Neuronal stem cell (in vitro differentiated cells): ENCODE measurements around the gene CEP95.
"Not testable (repeated sequence)": the region's sequence is repeated elsewhere in the genome, so short reads cannot be mapped to it uniquely, and the experiment has no call there.

Source experiments
- DNase-seq: peaks from one replicate; pipeline ENCODE4 v3.0.0-alpha.2; 2013; ENCODE audit warnings: low spot score
- H2AFZ ChIP-seq: one replicate; pipeline ENCODE4 v1.6.1; 2013; ENCODE audit warnings: mild to moderate bottlenecking, low read length, inconsistent platforms
- H2AK5ac ChIP-seq: 2 replicates; pipeline ENCODE4 v1.6.1; 2013; ENCODE audit warnings: low read depth, mild to moderate bottlenecking, inconsistent platforms, low read length, moderate library complexity, mixed read lengths
- H2BK120ac ChIP-seq: 2 replicates; pipeline ENCODE4 v1.6.1; 2013; ENCODE audit warnings: low read depth, mild to moderate bottlenecking, inconsistent platforms, low read length, moderate library complexity, mixed read lengths
- H2BK12ac ChIP-seq: one replicate; pipeline ENCODE4 v1.6.1; 2013; ENCODE audit warnings: low read length, inconsistent platforms
- H2BK15ac ChIP-seq: 2 replicates; pipeline ENCODE4 v1.6.1; 2013; ENCODE audit warnings: mild to moderate bottlenecking, low read length, inconsistent platforms, mixed read lengths
- H2BK5ac ChIP-seq: one replicate; pipeline ENCODE4 v1.6.1; 2013; ENCODE audit warnings: inconsistent platforms, mild to moderate bottlenecking, low read length, moderate library complexity
- H3K14ac ChIP-seq: one replicate; pipeline ENCODE4 v1.6.1; 2013; ENCODE audit warnings: low read length, inconsistent platforms
- H3K18ac ChIP-seq: 2 replicates; pipeline ENCODE4 v1.6.1; 2013; ENCODE audit warnings: low read length, inconsistent platforms
- H3K23ac ChIP-seq: 2 replicates; pipeline ENCODE4 v1.6.1; 2013; ENCODE audit warnings: low read depth, mild to moderate bottlenecking, mixed read lengths, low read length, inconsistent platforms; ENCODE audit not compliant: poor library complexity
- H3K27ac ChIP-seq: replicated peaks from 3 replicates; pipeline ENCODE4 v1.5.1; 2013; ENCODE audit warnings: low read length, inconsistent platforms
- H3K27me3 ChIP-seq, 3 experiments: 2 replicates each; pipeline ENCODE4 v1.6.1; 2013; ENCODE audit warnings: low read length in 3 of 3, mild to moderate bottlenecking in 2 of 3, inconsistent platforms in 1 of 3, low read depth in 1 of 3, mixed read lengths in 1 of 3, moderate library complexity in 1 of 3; ENCODE audit not compliant: control insufficient read depth in 3 of 3, insufficient read depth in 3 of 3
- H3K36me3 ChIP-seq, 2 donors: replicated peaks in 1 of 2; 2 replicates each; pipeline ENCODE4 v1.6.1; 2013; ENCODE audit warnings: low read length in 2 of 2; ENCODE audit not compliant: control insufficient read depth in 2 of 2, insufficient read depth in 2 of 2
- H3K4ac ChIP-seq: 2 replicates; pipeline ENCODE4 v1.6.1; 2013; ENCODE audit warnings: inconsistent platforms, mild to moderate bottlenecking, low read length, moderate library complexity
- H3K4me1 ChIP-seq, 2 donors: 1 replicate in 1 of 2; 2 replicates in 1 of 2; pipeline ENCODE4 v1.6.1; 2013; ENCODE audit warnings: low read length in 2 of 2, low read depth in 1 of 2; ENCODE audit not compliant: control insufficient read depth in 2 of 2, insufficient read depth in 1 of 2
- H3K4me2 ChIP-seq: one replicate; pipeline ENCODE4 v1.6.1; 2013; ENCODE audit warnings: mild to moderate bottlenecking, low read length, inconsistent platforms; ENCODE audit not compliant: insufficient read depth, poor library complexity, severe bottlenecking
- H3K4me3 ChIP-seq, 2 donors: 2 replicates each; pipeline ENCODE4 v1.5.1; 2013; ENCODE audit warnings: low read length in 2 of 2, mild to moderate bottlenecking in 2 of 2, inconsistent platforms in 1 of 2, moderate library complexity in 1 of 2
- H3K79me1 ChIP-seq: one replicate; pipeline ENCODE4 v1.6.1; 2013; ENCODE audit warnings: low read depth, mild to moderate bottlenecking, inconsistent platforms, low read length, moderate library complexity
- H3K9ac ChIP-seq: one replicate; pipeline ENCODE4 v1.6.1; 2013; ENCODE audit warnings: mild to moderate bottlenecking, low read depth, low read length, inconsistent platforms; ENCODE audit not compliant: poor library complexity
- H3K9me3 ChIP-seq, 2 donors: replicated peaks in 1 of 2; 2 replicates each; pipeline versions ENCODE3 to v1.6.1; 2013; ENCODE audit warnings: low read length in 2 of 2, mild to moderate bottlenecking in 2 of 2, inconsistent platforms in 1 of 2, low read depth in 1 of 2, mixed read lengths in 1 of 2, moderate library complexity in 1 of 2; ENCODE audit not compliant: control insufficient read depth in 2 of 2, insufficient read depth in 1 of 2
- H4K8ac ChIP-seq: one replicate; pipeline ENCODE4 v1.6.1; 2013; ENCODE audit warnings: low read depth, mild to moderate bottlenecking, inconsistent platforms, low read length, moderate library complexity
- H4K91ac ChIP-seq: one replicate; pipeline ENCODE4 v1.6.1; 2013; ENCODE audit warnings: low read length, low read depth, mild to moderate bottlenecking, inconsistent platforms; ENCODE audit not compliant: poor library complexity
- WGBS, 2 donors: extraction: QIAGEN DNeasy Blood & Tissue Kit; methylation state at CpG; one replicate each; pipeline ENCODE4 v1.1.7; 2013; ENCODE audit warnings: missing lambda C conversion rate in 2 of 2, mixed read lengths in 1 of 2; ENCODE audit not compliant: insufficient read length in 2 of 2, insufficient replicate concordance in 1 of 2; ENCODE audit errors: extremely low coverage in 2 of 2; 5-methylcytosine and 5-hydroxymethylcytosine counted together

Gene CEP95

GRCh38 chr17:64459818-64460217 lies 47.0 kb upstream of the CEP95 start:
- not testable (repeated sequence) for H3K4me3 ChIP-seq, H4K91ac ChIP-seq, H4K8ac ChIP-seq, H3K9me3 ChIP-seq, H2BK15ac ChIP-seq, H3K4ac ChIP-seq, H3K36me3 ChIP-seq, H3K18ac ChIP-seq, H3K27ac ChIP-seq, H3K27me3 ChIP-seq, H3K4me2 ChIP-seq, H3K23ac ChIP-seq, H2BK5ac ChIP-seq, H2BK120ac ChIP-seq, H2AK5ac ChIP-seq, DNase-seq, H3K9ac ChIP-seq, H2AFZ ChIP-seq, H3K4me1 ChIP-seq, H2BK12ac ChIP-seq, H3K79me1 ChIP-seq, H3K14ac ChIP-seq
- no CpG with 5 or more reads among the region's 7 CpGs for WGBS, 2 donors

- Histone ChIP-seq H3K27ac (no peak overlapping the region), H2BK5ac (no peak overlapping the region), H3K9me3 (no peaks in the 10 kb centered on the region), H3K9ac (no peak overlapping the region), H2AK5ac (no peak overlapping the region), H3K27me3 (peaks cover 0 to 5% (median 0%) of the 10 kb centered on the region in 3 experiments), H3K4me2 (no peak overlapping the region), H2AFZ (no peak overlapping the region), H3K23ac (no peak overlapping the region), H3K14ac (no peak overlapping the region), H3K4me1 (no peaks in the 10 kb centered on the region), H3K18ac (no peak overlapping the region), H4K8ac (no peak overlapping the region), H2BK120ac (no peak overlapping the region), H2BK12ac (no peak overlapping the region), H3K4me3 (no peak overlapping the region), H4K91ac (no peak overlapping the region), H3K4ac (no peak overlapping the region), H2BK15ac (no peak overlapping the region), H3K36me3 (no peaks in the 10 kb centered on the region), H3K79me1 (no peaks in the 10 kb centered on the region)
- no CpG with 5 or more reads among the region's 8 CpGs for WGBS, 2 donors
- DNase-seq = no peak
Measured at GRCh38 chr17:64460955-64461354, 45.8 kb upstream of the CEP95 start.

- Histone ChIP-seq H2BK15ac (no peak overlapping the region), H2BK5ac (no peak overlapping the region), H3K4ac (no peak overlapping the region), H3K36me3 (no peaks in the 10 kb centered on the region), H3K9me3 (no peaks in the 10 kb centered on the region), H2BK12ac (no peak overlapping the region), H3K27me3 (peaks cover 0 to 5% (median 0%) of the 10 kb centered on the region in 3 experiments), H2AK5ac (no peak overlapping the region), H4K8ac (no peak overlapping the region), H3K4me2 (no peak overlapping the region), H3K23ac (no peak overlapping the region), H3K9ac (no peak overlapping the region), H3K18ac (no peak overlapping the region), H3K14ac (no peak overlapping the region), H2BK120ac (no peak overlapping the region), H2AFZ (no peak overlapping the region), H4K91ac (no peak overlapping the region), H3K4me1 (no peaks in the 10 kb centered on the region), H3K4me3 (no peak overlapping the region), H3K79me1 (no peaks in the 10 kb centered on the region), H3K27ac (no peak overlapping the region)
- no CpG with 5 or more reads among the region's 6 CpGs for WGBS, 2 donors
- DNase-seq = no peak
Measured at GRCh38 chr17:64461788-64462187, 45.0 kb upstream of the CEP95 start.

GRCh38 chr17:64466019-64466735 lies 40.6 kb upstream of the CEP95 start:
- Histone ChIP-seq H3K4me2 (no peak overlapping the region), H3K14ac (no peak overlapping the region), H3K27ac (no peak overlapping the region), H3K4ac (no peak overlapping the region), H2BK12ac (no peak overlapping the region), H2AK5ac (no peak overlapping the region), H3K4me3 (no peak overlapping the region), H2BK120ac (no peak overlapping the region), H4K8ac (no peak overlapping the region), H3K9ac (no peak overlapping the region), H3K36me3 (no peaks in the 10 kb centered on the region), H2AFZ (peak overlapping the region; percentile 40), H3K23ac (no peak overlapping the region), H3K18ac (no peak overlapping the region), H3K9me3 (no peaks in the 10 kb centered on the region), H3K79me1 (no peaks in the 10 kb centered on the region), H4K91ac (no peak overlapping the region), H2BK5ac (no peak overlapping the region), H3K4me1 (peaks cover 0 to 5% of the 10 kb centered on the region in 2 donors), H2BK15ac (no peak overlapping the region), H3K27me3 (no peaks in the 10 kb centered on the region)
- no peak for DNase-seq
- WGBS, 2 donors = no CpG with 5 or more reads among the region's 9 CpGs
